Stimulated activated CD4-positive, alpha-beta T cell treated with anti-CD3 and anti-CD28 coated beads, TNF-alpha, amount 100 ng/mL, for 1 hour (primary cell): ENCODE results near the gene NOS3.

ENCODE experiments used
- DNase-seq, 3 donors: peaks; one replicate each; pipeline ENCODE4 v3.0.0-alpha.2; 2020; ENCODE audit warnings: low read depth in 3 of 3, low spot score in 1 of 3

NOS3 gene

DNA sequence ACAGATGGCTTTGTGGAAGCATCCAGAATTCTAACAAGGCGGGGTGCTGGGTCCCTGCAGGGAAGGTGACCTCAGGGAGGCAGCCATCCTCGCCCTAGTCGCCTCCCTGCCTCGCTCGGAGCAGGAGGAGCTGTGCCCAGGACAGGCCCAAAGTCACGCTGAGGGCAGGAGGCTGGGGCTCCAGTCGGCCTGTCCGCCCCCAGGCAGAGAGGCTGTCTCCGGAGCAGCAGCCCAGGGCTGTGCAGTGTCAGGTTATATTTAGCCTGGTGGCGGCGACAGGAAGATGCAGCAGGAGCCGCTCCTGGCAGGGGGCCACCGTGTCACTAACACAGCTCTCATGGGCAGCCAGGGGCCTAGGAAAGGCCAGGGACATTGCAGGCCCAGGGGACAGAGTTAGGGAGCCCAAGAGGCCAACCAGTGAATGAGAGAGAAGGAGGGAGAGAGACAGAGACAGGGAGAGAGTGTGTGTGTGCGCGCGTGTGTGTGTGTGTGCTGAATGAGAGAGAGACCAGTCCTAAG lies 26.2 kb upstream of the NOS3 start:
- DNase-seq, result no peak

DNA sequence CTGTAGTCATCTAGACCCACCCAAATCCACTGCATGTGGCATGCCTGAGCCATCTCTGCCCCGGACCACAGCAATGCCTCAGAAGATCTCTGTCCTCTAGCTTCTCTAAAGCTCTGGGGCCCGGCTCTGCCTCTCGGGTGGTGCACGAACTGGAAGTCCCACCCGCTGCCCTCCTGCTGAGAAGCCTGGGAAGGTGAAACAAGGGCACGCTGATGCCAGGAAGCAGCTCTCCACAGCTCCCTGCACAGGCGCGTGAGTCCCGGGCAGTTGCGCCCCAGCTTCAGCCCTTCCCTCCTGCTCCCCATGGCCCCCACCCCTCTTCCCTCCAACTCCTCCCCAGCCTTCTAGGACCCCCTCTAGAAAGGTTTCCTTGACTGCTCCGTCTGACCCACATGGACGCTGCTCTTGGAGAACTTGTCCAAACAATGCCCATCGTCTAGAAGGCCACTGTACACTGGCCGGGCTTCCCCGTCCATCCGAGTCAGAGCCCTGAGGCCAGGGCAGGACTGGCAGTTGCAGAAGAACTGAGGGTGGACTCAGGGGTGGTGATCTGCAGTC lies 25.5 kb upstream of the NOS3 start:
- DNase-seq, result no peak

DNA sequence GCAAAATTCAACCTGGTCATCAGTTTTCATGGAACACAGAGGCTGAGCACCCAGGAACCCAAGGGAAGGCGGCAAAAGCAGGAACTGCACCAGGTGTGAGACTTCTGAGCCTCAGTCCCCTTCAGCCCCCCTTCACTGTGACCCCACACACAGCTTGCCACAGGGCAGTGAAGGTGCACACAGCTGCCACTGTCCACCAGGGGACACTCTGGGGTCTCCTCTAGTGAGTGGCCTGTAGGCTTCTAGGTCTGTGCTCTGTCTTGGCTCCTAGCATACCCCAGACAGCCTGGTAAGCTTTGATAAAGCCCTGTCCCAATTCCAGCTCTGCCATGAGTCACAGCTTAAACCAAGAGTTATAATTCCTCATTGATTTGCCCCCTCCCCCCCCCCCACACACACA lies 24.8 kb upstream of the NOS3 start:
- DNase-seq, result no peak

DNA sequence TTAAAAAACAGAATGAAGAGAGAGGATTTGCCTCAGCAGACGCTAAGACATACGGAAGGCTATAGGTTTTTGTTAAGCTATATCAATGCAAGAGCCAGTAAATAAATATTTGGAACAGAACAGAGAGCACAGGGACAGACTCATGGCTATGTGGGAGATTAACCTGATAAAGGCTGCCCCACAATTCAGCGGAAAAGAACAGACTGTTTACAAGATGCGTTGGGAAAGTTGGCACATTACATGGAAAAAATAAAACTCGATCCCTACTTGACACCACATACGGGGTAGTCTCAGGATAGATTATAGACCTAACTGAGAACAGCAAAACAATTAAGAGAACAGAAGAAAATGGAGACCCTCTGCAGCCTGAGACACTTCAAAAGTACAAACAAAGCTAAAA lies 23.5 kb upstream of the NOS3 start:
- DNase-seq, result no peak

DNA sequence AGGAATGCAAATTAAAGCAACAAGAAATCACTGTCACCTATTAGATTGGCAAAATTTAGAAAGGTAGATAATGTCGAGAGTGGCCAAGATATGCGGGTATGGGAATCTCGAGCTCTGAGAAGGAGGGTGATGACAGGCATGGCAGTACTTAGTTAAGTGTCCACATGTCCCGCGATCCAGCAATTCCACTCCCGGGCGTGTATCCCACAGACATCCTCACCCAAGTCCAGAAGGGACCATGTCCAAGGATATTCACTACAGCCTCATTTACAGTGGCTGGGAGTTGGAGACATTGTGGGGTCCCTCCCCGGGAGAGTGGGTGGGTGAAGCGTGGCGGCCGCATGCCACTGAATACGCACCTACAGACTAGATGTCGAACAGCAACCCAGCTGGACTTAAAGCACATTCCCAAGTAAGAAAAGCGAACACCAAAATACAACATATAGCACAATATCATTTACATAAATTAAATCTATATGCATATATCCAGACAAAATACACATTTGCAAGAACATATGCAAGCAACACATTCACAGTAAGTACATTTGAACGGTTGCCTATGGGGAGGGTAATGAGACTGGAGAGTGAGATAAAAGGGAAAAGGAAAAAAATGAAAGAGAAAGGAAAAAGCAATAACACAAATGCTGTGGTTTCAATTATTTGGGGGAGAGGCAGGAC lies 22.6 kb upstream of the NOS3 start:
- no peak for DNase-seq

DNA sequence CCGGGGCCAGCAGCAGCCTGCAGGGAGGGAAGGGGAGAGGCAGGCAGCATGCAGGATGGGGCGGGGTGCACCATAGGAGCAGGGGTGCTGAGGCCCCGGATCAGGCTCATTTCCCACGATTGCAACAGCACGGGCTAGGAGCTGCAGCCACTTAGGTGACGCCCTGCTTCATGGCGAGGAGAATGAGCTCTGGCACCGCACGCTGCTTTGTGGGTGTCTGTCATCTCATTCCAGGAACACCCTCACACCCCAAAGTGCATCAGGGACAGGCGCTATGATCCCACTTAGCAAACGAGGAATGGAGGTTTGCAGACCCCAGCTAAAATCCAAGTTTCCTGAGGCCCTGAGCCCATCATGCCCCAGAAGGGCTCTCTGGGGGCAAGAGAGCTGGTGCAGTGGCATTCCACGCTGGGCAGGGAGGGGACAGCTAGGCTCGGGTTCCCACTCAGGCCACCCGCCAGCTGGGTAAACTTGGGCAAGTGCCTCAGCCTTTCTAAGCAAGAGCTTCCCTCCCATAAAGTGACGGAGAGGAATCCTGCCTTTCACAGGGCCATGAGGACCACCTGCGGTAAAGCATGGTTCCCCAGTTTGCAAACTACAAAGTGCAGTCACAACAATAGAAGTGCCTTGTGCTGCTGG lies 22.0 kb upstream of the NOS3 start:
- no peak for DNase-seq

DNA sequence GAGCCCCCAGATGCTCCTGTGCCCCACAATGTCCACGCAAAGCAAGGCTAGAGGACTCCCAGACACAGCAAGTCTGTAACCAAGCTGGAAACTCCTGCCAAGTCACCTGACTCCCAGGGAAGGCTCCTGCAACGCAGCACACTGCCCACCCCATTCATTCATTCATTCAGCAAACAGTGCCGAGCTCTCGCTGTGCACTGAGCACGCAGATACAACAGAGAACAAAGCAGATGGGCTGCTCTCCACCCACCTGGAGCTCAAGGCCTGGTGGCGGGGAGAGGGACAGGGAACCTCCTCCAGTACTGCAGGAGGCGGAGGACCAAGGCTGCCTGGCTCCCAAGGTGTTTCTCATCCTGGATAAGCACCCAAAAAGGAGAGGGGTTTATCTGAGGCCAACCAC lies 21.3 kb upstream of the NOS3 start:
- no peak for DNase-seq

DNA sequence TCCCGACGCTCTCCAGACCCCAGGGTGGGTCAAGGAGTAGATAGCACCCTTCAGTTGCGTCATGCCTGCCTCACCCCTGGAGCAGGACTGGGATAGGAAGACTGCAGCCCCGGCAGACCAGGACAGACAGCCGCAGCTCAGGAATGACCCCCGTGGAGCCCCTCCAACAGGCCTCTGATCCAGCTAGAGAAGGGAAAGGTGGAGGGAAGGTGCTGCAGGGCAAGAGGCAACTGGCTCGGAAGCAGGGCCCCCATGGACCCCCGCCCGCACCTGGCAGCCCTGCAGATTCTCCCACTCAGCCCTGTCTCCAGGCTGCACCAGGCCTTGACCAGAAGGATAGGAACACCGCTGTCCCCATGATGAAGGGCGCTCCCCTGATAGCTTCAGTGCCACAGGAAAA lies 20.4 kb upstream of the NOS3 start:
- DNase-seq, result no peak

DNA sequence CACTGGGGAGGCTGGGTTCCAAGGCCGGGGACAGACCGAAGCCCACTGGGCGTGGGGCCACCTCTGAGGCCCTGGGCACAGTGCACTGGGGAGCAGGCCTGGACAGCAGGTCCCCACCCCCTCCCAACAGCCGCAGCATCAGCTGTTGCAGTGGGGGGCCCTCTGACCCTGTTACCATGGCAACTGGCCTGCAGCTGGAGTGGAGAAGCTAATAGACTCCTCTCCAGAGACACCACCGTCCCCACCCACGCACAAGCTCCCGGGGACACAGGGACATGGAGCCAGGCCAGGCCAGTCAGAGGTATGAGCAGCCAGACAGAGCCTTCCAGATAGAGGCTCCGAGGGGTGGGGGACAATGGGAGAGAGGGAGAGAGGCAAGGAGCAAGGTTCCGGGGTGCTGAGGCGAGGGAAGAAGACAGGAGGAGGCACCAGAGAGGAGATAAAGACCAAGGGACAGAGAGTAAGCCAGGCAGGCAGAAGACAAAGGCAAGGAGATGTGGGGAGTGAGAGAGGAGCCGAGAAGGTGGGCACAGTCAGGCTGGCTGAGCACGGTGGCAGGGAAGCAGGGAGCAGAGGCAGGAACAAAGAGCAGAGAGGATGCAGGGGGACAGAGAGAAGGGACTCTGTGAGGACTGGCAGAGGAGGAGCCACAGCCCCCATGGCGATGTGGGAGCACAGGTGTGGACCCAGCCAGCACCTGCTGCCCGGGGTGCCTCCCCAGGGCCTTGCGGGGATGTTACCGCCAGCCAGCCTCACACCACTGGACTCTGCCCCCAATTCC lies 19.4 kb upstream of the NOS3 start:
- no peak for DNase-seq

DNA sequence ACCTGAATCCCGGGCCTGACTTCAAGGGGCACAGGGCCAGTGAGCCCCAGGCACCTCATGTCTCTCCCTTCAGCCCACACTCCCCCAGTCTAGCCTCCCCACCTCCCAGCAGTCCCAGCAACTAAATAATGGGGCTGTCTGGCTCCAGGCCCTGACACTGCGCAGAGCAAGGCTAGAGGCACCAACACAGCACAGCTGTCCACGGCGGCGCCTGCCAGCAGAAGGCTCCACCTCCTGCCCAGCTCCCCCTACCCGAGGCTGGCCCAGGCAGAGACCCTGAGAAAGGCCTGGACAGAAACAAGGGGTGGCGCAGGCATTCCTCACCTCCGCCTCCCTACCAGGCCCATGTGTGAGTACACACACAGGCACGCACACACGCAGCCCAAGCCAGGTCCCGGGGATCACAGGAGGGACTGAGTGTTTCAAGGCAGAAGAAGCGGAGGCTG lies 18.8 kb upstream of the NOS3 start:
- DNase-seq, result no peak

DNA sequence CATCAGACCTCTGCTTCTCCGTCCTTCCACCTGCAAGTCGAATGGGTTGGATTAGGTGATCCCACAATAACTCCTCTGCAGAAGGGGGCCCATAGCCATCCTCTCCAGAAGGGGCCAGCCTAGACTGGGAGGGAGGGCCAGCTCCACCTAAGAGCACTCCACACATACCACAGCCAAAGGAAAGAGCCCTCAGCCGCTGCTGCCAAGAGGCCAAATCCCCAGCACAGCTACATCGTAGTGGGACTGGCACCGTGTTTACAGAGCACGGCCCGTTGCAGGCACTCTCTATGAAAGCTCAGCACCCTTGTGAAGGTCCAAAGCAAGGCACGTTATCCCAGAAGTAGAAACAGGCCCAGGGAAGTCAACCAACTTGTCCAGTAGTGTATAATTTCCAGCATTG lies 18.1 kb upstream of the NOS3 start:
- no peak for DNase-seq

DNA sequence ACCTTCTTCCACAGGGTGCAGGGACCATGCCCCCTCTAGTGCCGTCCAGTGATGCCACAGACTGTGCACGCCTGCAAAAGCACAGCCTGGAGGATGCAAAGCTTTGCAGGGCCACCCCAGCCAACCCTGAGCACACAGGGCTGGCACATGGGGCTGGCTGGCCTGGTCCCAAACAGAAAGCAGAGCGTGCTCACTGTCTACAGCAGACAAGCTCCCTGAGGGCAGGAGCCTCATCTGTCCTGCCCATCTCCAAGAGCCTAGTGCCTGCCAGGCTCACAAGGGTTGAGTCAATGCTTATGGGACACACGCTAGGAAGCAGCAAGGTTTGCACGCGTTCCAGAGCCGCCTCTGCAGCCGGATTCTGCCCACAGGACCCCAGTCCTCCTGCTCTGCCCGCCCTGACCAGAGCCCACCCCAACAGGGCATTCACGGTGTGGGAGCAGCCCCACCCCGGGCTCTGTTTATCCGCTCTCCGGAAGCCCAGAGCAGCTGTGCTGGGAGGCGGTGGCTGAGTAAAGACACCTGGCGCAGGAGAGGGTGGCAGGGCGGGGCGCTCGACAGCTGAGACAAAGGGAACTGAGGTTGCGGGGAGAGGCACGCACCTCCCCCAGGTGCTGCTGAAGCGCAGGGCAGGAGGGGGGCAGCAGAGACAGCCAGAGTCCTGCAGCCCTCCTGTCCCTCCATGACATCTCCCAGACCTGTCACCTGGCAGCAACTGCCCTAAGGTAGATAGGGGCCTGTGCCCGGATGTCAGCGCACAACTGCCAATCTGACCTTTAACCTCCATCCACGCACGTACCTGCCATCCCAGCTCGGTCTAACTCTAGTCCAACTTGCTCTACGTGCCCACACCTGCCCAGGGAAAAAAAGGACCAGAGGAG lies 17.0 kb upstream of the NOS3 start:
- DNase-seq, result no peak

DNA sequence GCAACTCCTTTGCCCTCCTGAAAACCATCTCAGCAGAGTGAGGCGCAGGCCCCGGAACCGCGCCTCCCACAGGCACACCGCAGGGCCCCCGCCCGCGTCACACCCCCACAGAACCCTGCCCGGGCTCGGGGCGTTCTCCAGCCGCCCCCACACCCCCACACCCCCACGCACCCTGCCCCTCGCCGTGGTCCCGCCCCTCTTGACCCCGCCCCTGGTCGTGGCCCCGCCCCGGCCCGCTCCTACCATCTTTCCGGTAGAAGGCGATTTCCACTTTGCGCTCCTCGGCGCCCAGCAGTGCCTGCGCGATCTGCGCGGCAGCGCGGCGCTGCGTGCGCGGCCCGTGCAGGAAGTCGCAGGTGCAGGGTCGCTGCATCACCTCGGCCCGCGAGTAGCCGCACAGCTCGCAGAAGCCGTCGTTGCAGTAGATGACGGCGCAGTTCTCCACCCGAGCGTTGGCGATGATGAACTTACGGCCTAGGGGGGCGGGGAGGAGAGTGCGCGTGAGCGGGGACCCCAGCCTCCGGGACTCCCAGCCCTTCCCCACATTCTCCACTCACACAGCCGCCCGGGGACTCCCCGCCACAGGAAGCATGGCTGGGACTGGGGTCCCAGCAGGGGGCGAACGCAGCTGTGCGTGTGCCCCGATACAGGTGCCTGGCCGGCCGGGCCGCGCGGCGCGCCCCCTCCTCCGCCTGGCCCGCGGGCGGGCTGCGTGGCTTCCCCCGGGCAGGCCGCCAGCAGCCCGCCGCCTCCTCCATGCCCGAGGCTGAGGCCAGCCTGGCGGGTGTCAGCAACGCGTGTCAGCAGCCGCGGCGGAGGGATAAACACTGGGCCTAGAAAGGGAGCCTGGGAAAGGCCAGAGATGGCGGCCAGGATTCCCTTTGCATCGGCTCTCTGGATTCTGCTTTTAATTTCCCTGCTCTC lies 16.1 kb upstream of the NOS3 start:
- peak; percentile 51 to 72 (median 68) for DNase-seq

DNA sequence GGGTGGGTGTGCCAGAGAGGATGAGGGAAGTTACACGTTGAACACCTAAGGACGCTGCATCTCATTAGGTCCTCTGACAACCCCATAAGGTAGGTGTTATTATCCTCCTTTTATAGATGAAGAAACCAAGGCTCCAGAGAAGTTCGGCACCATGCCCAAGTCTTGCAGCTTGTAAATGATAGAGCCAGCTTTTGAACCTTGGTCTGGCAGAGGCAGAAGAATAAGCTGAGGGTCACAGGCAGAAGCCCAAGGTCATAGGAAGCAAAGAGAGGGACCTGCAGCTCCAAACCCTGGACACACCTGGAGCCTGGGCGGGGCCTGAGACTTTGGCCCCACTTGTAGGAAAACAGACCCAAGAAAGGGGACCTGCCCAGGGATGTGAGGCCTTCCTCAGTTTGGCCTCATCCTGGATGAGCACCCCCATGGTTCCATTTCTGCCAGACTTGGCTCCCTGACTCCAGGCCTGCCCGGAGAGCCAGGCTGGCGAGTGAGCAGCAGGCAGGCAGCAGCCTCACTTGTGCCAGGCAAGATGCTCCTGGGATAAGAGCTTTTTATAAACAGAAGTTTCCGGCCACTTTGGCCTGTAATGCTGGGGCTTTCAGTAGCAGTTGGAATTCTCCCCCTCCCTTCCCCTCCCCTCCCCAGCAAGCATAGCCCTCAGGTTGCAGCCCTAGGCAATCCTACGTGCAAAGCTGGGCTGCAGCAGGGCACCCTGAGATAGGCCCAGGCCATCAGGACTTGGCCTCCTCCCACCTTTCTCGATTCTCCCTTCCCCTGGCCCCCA lies 15.1 kb upstream of the NOS3 start:
- DNase-seq, result no peak

DNA sequence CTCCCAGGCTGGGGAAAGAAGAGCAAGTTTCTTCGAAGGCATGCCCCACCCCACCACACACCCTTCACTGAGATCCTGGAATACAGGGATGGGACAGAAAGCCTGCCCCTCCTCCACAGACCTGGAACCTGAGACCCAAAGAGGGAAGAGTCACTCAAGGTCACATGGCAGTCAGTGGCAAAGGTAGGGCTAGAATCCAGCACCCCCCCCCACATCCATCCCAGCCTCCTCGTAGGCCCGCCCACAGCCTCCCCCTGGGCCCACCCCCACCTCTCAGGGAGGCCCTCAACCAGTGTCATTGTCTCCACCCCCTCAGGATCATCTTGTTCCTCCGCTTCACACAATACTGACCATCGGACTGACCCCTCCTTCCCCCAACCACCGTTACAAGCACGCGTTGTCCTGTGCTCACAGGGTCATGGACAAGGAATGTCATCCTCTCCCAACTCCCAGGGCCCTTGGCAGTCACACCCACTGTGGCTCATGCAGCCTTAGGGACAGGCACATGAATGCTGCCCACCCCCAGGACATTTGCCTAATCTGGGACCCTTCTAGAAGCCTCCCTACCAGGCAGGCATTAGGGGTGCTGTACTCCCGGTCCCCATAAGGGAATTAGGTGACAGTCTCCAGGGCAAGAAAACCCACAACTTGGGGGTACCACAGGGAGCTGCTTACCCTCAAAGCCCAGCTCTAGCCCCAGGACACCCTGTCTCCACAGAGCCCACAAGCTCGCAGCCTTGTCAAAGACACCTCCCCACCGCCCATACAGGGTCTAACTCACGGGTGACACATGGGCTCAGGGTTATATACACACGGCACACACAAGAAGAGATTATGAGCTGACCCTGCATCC lies 14.1 kb upstream of the NOS3 start:
- DNase-seq, result no peak

DNA sequence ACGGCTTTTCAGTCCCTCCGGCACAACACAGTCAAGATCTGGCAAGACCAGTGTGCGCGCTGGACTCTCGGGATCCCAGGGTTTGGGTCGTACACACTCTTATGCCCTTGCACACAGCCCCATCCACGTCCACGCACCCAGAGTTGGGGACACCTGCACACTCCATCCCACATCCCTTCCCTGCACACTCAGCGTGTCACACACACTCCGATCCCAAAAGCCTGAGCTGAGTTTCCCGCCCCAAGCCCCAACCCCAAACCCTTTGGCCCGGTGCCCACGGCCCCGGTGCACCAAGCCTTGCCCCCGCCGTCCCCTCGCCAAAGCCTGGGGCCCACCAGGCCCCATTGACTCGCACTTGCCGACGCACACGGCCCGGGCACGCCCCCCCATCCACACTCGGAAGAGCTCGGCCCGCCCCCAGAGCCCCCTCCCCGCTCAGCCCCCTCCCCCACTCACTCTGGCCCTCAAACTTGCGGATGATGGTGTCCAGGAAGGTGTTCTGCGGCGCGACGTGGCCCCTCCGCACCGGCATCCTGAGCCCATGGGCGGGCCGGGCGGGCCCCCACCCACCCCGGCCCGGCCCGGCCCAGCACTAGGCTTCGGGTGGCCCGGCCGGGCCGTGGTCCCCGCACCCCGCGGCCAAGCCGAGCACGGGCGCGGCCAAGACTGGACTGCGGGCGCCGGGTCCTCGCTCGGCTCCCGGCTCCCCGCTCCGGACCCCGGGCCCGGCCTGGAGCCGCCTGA lies 13.3 kb upstream of the NOS3 start:
- no peak for DNase-seq

DNA sequence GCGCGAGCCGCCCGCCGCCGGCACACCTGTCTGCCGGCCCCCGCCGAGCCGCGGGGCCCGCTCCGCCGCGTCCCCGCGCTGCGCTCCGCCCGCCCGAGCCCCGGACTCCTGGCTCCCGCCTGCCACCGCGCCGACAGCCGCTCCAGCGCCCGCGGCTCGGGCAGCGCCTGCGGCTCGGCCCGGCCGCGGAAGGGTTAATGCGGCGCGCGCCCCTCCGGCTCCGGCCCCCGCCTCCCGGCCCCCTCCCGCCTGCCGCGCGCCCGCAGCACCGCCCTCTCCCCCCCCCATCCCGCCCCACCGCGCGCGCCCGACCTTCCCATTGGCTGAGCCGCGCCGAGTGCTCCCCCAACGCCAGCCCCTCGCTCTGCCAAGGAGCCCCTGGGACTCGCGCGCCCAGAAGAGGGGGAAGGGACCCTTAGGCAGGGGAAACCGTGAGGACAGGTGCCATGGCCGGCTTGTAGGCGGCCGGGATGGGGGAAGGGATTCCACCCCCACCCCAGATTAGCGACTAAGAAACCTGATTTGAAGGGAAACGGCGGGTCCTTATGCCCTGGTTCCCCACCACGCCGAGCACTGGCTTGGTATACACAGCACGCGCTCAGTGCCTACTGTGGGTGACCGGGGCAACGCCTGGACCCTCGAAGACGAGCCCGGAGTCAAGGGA lies 12.6 kb upstream of the NOS3 start, which contains the start of gene KCNH2:
TSS of gene KCNH2 (minus strand) at position 196 of the 664 bp plus-strand sequence. CDS start 408 bp downstream, outside the sequence.
- no peak for DNase-seq
